GM12878 (cell line): Measurements from ENCODE around the gene ADGRL4.

Experiments
- ATF7 ChIP-seq: fragments of 450-650 bp; IDR thresholded peaks from 2 replicates; pipeline ENCODE4 v1.6.1; 2016; ENCODE audit warnings: low read depth, mild to moderate bottlenecking
- EZH2 ChIP-seq: IDR thresholded peaks from 2 replicates; pipeline ENCODE4 v1.6.1; 2012; ENCODE audit warnings: low read depth, mild to moderate bottlenecking, control low read depth, inconsistent platforms, low read length, borderline replicate concordance; ENCODE audit not compliant: control insufficient read depth
- POLR2A ChIP-seq: IDR thresholded peaks from 2 replicates; pipeline ENCODE4 v1.6.1; 2011; ENCODE audit warnings: low read depth, mild to moderate bottlenecking, low read length
- TF ChIP-seq, protein P1 (sequence below): IDR thresholded peaks from 2 replicates; pipeline ENCODE4 v1.6.1; 2012; ENCODE audit warnings: mild to moderate bottlenecking, low read depth, low read length

GRCh38 chr1:78856096-78856495, 150.4 kb downstream of the ADGRL4 start:
- no peak for TF ChIP-seq POLR2A
- TF ChIP-seq ATF7: no peak
- TF ChIP-seq, protein P1, sequence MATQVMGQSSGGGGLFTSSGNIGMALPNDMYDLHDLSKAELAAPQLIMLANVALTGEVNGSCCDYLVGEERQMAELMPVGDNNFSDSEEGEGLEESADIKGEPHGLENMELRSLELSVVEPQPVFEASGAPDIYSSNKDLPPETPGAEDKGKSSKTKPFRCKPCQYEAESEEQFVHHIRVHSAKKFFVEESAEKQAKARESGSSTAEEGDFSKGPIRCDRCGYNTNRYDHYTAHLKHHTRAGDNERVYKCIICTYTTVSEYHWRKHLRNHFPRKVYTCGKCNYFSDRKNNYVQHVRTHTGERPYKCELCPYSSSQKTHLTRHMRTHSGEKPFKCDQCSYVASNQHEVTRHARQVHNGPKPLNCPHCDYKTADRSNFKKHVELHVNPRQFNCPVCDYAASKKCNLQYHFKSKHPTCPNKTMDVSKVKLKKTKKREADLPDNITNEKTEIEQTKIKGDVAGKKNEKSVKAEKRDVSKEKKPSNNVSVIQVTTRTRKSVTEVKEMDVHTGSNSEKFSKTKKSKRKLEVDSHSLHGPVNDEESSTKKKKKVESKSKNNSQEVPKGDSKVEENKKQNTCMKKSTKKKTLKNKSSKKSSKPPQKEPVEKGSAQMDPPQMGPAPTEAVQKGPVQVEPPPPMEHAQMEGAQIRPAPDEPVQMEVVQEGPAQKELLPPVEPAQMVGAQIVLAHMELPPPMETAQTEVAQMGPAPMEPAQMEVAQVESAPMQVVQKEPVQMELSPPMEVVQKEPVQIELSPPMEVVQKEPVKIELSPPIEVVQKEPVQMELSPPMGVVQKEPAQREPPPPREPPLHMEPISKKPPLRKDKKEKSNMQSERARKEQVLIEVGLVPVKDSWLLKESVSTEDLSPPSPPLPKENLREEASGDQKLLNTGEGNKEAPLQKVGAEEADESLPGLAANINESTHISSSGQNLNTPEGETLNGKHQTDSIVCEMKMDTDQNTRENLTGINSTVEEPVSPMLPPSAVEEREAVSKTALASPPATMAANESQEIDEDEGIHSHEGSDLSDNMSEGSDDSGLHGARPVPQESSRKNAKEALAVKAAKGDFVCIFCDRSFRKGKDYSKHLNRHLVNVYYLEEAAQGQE: no peak
- no peak for TF ChIP-seq EZH2
